Vagina (tissue), 2 donors: Measurements from ENCODE around the gene CACNB2.

ENCODE experiments used
- POLR2A ChIP-seq, 2 donors: fragments of 450-650 bp; IDR thresholded peaks; one replicate each; pipeline ENCODE4 v1.6.1; 2017; ENCODE audit warnings: antibody characterized with exemption in 2 of 2, mild to moderate bottlenecking in 2 of 2, moderate library complexity in 2 of 2
- POLR2AphosphoS5 ChIP-seq, 2 donors: sonication (generic); formaldehyde crosslinking; IDR thresholded peaks; one replicate each; pipeline ENCODE4 v1.9.0; 2017; ENCODE audit warnings: antibody characterized with exemption in 2 of 2, mild to moderate bottlenecking in 2 of 2, low read depth in 1 of 2; ENCODE audit not compliant: insufficient read depth in 1 of 2
- TF ChIP-seq, protein P1 (sequence below), 3 experiments: fragments of 450-650 bp in 2 of 3; fragments of 200-600 bp in 1 of 3; sonication (generic) in 1 of 3; IDR thresholded peaks; one replicate each; pipeline ENCODE4 v1.5.1; 2017 to 2019; ENCODE audit warnings: antibody characterized with exemption in 3 of 3, mild to moderate bottlenecking in 2 of 3, moderate library complexity in 2 of 3

DNA sequence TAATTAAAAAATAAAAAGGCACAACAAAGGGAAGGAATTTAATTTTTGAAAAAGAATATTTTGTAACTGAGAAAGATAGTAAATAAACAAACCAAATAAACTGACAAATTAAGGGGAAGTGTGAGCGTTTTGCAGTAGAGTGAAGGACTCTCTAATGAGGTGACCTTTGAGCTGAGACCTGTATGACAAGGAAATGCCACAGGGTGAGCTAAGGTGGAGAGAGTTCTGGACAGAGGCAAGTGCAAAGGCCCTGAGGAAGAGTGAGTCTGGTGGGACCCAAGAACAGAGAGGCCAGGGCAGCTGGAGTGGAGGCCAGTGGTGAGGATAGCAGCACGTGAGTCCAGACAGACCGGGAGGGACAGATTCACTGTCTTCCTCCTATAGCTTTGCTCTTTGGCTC, 179.4 kb downstream of the CACNB2 start:
- TF ChIP-seq POLR2A (IDR thresholded peaks at IDR 0.05) (no peak), POLR2AphosphoS5 (IDR thresholded peaks at IDR 0.05; ENCODE audit: insufficient read depth in 1 of 2, low read depth in 1 of 2) (no peak)
- TF ChIP-seq, protein P1, sequence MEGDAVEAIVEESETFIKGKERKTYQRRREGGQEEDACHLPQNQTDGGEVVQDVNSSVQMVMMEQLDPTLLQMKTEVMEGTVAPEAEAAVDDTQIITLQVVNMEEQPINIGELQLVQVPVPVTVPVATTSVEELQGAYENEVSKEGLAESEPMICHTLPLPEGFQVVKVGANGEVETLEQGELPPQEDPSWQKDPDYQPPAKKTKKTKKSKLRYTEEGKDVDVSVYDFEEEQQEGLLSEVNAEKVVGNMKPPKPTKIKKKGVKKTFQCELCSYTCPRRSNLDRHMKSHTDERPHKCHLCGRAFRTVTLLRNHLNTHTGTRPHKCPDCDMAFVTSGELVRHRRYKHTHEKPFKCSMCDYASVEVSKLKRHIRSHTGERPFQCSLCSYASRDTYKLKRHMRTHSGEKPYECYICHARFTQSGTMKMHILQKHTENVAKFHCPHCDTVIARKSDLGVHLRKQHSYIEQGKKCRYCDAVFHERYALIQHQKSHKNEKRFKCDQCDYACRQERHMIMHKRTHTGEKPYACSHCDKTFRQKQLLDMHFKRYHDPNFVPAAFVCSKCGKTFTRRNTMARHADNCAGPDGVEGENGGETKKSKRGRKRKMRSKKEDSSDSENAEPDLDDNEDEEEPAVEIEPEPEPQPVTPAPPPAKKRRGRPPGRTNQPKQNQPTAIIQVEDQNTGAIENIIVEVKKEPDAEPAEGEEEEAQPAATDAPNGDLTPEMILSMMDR (IDR thresholded peaks at IDR 0.05): no peak
